ENCODE measurements around the gene EPHB1.

- TF ChIP-seq POLR2A (IDR thresholded peaks at IDR 0.05; ENCODE audit: low read depth, low read length), result no peak
- no peak for TF ChIP-seq TAF1 (IDR thresholded peaks at IDR 0.05; ENCODE audit: low read depth, low read length)
- TF ChIP-seq POLR2AphosphoS5 (IDR thresholded peaks at IDR 0.05; ENCODE audit: low read depth, low read length), result no peak
- no peak for TF ChIP-seq PAX5 (IDR thresholded peaks at IDR 0.05; ENCODE audit: insufficient read depth, low read length, severe bottlenecking)
Observed at GRCh38 chr3:134998158-134998557, 203.1 kb downstream of the EPHB1 start.

Data from GM12891 (cell line).